ENCODE data around the gene LRRC32.

The LRRC32 gene

GRCh38 chr11:76676636-76677457 lies 6.3 kb upstream of the LRRC32 start:
- no peak for DNase-seq

- DNase-seq: no peak
Observed at GRCh38 chr11:76674517-76675400, 4.2 kb upstream of the LRRC32 start.

DNA sequence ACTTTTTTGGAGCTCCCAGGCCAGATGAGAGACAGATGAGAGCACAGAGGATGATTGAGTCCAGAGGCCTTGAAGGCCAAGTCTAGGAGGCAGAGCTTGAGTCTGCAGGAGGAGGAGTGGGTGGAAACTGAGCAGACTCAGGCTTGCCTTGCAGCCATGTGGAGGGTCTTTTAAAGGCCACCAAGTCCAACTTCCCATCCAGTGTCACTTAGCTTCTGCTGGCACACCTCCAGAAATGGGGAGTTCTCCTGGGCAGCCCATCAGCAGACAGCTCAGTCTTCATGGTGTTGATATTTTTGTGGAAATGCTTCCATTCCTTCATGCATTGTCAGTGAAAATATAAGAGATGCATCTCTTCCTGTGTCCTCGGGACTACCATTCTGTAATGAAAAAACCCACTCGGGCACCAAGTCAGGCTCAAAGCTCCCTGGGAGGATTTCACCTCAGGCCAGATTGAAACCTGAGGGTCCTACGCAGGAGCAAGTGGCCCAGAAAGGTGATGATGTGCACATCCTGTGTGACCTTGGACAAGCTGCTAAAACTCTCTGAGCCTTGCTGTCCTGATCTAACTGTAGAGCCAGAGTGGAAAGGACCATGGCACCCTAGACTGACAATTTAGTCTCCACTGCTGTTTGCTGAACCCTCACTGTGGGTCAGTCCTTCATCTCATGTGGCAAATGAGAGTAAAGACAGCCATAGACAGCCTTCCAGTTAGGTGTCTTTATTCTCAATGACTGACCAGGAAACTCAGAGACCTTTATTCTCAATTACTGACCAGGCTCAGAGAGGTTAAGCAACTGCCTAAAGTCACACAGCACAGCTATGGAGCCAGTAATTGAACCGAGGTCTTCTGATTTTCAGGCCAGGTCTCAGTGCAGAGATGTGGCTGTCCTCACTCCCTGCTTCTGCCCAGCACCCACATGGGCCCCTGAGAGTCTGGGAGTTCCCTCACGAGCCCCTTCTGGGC lies 2.9 kb upstream of the LRRC32 start:
- no peak for DNase-seq

DNA sequence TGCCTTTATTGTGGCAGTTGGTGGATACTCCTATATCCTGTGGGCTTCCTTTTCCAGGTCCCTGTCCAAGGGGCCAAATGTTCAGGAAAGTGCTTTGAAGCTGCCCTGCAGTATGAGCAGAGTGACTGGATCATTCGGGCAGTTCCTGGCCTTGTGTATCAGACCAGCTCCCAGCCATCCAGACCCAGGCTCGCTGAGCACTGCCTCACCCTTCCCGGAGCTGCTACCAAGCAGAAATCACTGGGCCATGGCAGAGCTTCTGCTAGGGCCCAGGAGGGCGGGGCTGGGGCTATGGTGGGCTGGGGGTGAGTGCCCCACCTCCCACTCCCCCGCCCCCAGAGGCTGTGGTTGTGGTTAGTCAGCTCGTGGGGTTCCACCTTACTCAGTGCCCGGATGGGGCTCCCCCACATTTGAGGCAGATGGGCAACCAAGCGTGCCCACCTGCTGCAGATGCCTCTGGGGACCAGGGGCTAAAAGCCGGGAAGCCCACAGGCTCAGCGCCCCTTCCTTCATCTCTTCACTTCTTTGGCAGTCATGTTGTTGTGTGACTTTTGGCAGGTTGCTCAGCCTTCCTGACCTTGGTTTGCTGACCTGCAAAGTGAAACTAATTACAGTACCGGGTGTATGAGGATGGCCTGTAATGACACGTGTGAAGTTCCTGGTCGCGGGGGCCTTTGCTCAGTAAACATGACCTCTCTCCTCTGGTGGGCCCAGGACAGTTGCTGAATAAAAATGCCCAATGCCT lies 2.1 kb upstream of the LRRC32 start:
- peak; percentile 71 for DNase-seq

GRCh38 chr11:76671626-76672309 lies 1.2 kb upstream of the LRRC32 start:
- no peak for DNase-seq

GRCh38 chr11:76671237-76671592 lies 668 bp upstream of the LRRC32 start:
- no peak for DNase-seq

DNA sequence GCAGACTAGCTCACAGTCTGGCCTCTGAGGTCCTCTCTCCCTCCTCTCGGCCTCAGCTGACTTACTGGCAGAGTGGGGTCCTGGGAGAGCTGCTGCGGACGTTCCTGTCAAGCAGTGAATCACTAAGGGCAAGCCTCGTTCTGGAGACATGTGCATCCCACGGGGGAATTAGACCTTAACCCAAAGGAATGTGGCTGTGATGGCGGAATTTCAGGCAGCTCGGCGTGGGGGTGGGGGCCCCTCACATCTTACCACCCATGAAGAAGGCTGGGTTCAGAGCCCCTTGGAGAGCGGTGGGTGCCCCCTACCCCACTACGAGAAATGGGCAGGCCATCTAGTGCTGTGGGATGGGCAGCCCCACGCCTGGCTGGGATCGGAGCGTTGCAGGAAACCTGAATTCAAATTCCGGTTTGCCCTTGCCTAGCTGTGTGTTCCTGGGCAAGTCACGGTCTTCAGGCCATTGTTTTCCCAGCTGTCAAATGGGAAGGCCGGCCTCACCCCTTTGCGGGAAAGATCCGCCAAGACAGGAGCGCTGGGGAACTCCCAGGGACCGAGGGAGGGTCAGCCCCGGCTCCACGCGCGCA lies 554 bp downstream of the LRRC32 start:
- no peak for DNase-seq

DNA sequence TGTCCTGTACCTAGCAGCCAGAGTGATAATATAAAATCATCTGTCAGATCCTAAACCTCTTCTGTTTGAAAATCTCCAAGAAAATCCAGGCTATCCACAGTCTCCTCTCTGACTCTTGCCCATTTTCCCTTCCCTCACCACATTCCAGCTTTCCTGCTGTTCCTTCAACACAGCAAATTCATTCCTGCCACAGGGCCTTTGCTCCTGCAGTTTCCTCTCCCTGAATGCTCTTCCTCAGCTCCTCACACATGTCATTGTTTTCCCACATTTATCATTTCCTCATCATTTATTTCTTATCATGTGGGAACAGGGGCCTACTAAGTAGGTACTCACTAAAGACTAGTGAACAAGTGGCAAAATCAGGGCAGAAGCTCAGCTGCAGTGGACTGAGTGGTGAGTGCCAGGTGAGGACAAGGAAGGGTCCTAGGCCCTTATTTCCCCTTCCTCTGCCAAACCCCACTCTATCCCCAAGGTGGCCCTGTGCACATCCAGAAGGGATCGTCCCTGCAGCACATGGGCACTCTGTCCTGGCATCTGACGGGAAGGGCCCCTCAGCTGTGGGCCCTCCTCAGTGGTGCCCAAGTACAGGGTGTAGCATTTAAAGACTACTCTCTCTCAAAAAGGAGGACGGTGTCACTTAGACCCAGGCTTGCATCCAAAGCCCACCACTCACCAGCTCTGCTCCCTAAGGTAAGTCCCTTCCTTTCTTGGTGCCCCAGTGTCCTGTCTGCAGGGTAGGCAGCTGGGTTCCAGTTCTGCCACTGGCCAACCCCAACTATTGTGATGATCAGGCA lies 2.0 kb downstream of the LRRC32 start:
- no peak for DNase-seq

- DNase-seq: no peak
Observed at GRCh38 chr11:76667856-76668255, 2.7 kb downstream of the LRRC32 start.

- no peak for DNase-seq
Observed at GRCh38 chr11:76667271-76667818, 3.2 kb downstream of the LRRC32 start.

DNA sequence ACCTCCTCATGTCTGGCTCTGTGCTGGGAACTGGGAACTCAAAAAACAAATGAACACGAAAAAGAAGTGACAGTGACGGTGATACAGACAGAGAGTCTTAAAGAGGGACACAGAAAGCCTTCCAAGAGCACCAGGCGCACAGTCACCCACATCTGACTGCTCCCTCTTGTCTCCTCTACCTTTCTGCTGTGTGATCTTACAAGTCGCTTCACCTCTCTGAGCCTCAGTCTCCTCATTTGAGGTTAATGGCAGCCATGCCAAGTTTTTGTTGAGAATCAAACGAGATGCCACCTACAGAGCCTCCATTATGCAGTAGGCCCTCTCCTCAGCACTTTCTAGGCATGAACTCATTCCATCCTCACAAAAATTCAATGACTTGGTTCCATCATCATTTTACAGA lies 3.7 kb downstream of the LRRC32 start:
- DNase-seq: no peak

DNA sequence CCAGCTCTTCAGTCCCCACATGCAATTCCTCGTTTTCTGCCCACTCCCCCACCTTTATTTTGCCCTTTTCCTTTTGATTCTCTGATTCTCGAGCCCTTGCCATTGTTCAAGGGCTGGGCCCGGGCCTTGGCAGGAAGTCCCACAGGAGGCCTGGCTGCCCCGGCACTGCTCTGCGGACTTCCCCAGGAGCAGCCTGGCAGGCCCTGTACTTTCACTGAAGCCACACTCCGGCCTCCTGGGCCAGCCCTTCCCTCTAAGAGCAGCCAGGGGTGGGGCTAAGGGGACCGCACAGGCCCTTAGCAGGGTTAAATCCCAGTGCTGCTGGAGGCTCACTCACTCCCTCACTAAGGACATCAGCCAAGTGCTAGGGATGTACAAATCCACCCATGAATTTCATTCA lies 4.1 kb downstream of the LRRC32 start:
- DNase-seq: no peak

DNA sequence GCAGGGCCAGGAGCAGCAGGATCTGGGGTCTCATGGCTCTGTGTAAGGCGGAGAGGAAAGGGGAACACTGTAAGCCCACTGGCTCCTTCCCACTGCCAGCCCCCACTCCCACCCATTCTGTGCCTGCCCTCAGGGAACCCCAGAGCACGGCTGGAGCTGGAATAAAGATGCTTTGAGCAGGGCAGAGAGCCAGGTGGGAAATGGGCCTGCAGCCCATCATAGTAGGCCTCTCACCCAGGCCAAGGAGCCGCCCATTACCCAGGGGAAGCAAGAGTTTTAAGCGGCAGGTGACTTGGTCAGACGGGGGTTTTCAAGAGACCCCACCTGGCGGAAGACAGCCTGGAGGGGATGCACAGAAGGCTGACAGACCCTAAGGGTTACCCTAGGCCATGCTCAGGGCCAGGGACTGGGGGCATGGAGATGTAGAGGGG lies 4.6 kb downstream of the LRRC32 start:
- no peak for DNase-seq

DNA sequence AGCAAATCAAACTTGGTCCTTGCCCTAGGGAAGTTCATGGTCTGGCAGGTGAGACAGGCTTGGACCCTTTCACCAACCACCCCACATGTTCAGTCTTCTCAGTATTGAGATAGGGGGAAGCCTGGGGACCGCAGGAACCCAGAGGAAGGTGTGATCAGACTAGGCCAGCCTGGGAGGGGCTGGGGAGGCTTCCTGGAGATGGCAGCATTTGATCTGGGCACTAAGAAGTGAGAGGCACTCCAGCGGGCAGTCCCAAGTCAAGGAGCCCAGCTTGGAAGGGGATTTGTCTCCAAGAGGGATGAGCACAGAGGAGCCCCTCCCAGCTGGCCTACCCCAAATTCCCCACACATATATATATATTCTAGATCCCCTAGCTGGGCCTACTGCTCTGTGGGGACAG lies 5.4 kb downstream of the LRRC32 start:
- no peak for DNase-seq

DNA sequence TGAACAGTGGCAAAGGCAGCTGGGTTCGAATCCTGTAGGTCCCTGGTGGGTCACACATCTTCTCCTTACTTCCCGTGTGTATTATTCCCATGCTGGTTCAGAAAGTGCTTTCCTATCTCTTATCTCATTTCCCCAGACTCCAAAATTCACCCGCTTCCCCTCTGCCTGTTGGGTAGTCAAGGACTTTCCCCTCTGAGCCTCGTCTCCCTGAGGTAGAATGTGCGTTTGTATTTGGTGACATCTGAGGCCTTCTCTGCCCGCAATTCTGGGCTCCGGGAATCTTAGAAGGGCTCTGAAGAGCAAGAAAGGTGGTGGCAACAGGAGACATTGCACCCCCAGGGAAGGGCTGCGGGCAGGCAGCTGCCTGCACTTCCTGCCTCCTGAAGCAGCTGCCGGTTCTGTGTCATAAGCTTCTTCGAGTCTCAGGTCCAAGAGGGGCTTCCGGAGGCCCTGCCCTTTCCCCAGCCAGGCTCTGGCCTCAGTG lies 5.9 kb downstream of the LRRC32 start:
- DNase-seq: peak; percentile 67

GRCh38 chr11:76663912-76664440 lies 6.6 kb downstream of the LRRC32 start:
- no peak for DNase-seq

- no peak for DNase-seq
Observed at GRCh38 chr11:76663486-76663810, 7.1 kb downstream of the LRRC32 start.

- no peak for DNase-seq
Observed at GRCh38 chr11:76662656-76663485, 7.7 kb downstream of the LRRC32 start.
